ENCODE data around the gene GSK3A.

DNA sequence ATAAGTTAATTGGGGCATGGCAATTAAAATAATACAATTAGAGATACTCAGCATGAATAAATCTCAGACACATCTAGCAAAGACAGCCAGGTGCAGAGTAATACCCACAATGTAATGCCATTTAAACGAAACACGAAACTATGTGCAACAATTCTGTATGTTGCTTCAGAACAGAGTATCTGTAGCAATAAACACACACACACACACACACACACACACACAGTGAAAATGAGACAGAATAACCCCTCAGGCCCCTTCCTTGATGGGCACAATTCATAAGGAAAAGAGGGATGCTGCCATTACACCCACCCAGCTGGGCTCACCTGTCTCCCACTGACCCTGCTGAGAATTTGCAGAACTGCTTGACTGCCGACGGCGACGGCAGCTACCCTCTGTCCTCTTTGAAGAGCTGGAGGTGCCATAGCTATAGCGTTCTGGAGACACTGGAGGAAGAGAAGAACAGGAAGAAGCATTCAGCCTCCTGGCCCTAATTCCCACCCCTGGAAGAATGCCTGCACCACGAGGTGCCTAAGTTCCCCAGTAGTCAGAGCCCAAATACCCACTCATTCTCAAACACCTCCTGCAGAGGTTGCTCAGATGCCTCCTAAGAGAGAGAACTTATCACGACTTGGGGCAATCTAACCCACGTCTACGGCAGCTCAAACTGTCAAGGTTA is 27.5 kb downstream of the GSK3A start:
- TF ChIP-seq, protein P1, sequence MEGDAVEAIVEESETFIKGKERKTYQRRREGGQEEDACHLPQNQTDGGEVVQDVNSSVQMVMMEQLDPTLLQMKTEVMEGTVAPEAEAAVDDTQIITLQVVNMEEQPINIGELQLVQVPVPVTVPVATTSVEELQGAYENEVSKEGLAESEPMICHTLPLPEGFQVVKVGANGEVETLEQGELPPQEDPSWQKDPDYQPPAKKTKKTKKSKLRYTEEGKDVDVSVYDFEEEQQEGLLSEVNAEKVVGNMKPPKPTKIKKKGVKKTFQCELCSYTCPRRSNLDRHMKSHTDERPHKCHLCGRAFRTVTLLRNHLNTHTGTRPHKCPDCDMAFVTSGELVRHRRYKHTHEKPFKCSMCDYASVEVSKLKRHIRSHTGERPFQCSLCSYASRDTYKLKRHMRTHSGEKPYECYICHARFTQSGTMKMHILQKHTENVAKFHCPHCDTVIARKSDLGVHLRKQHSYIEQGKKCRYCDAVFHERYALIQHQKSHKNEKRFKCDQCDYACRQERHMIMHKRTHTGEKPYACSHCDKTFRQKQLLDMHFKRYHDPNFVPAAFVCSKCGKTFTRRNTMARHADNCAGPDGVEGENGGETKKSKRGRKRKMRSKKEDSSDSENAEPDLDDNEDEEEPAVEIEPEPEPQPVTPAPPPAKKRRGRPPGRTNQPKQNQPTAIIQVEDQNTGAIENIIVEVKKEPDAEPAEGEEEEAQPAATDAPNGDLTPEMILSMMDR (IDR thresholded peaks at IDR 0.05) = no peak
- TF ChIP-seq POLR2AphosphoS5 (IDR thresholded peaks at IDR 0.05) = no peak
- no peak for TF ChIP-seq EP300 (IDR thresholded peaks at IDR 0.05)
